ENCODE data around the gene CSMD2.

The CSMD2 gene

GRCh38 chr1:34143975-34144374 is 21.1 kb downstream of the CSMD2 start:
- no peaks in the 10 kb centered on the region for H3K79me2 ChIP-seq (ENCODE audit: insufficient read depth, low read length)
- no peak overlapping the region for H3K4me2 ChIP-seq (ENCODE audit: low read depth, low read length, poor library complexity, severe bottlenecking)
- no peak overlapping the region for H3K9ac ChIP-seq (ENCODE audit: low read length)
- H4K20me1 ChIP-seq (ENCODE audit: low read depth, low read length): no peaks in the 10 kb centered on the region
- H3K9me2 ChIP-seq (replicated peaks; ENCODE audit: insufficient read depth, low read length): no peaks in the 10 kb centered on the region
- H3K36me3 ChIP-seq (ENCODE audit: low read length): no peaks in the 10 kb centered on the region
- H3K4me3 ChIP-seq (ENCODE audit: insufficient read depth, low read length, poor library complexity, severe bottlenecking): no peak overlapping the region
- H3K27me3 ChIP-seq (ENCODE audit: low read length): no peaks in the 10 kb centered on the region
- no peak overlapping the region for H3K27ac ChIP-seq (ENCODE audit: low read depth, low read length)
- H3K9me3 ChIP-seq (ENCODE audit: insufficient read depth, low read length): no peaks in the 10 kb centered on the region
- H2AFZ ChIP-seq (ENCODE audit: low read depth, low read length, severe bottlenecking): no peak overlapping the region
- no peak for TF ChIP-seq CTCF (IDR thresholded peaks at IDR 0.05; ENCODE audit: insufficient read depth, low read length, poor library complexity, severe bottlenecking)
- no peak for TF ChIP-seq EZH2phosphoT487 (conservative IDR thresholded peaks at IDR 0.05; ENCODE audit: low read length)
- H3F3A ChIP-seq (ENCODE audit: insufficient read depth): no peaks in the 10 kb centered on the region

- Histone ChIP-seq H3K4me3 (ENCODE audit: insufficient read depth, low read length, poor library complexity, severe bottlenecking) (no peak overlapping the region), H4K20me1 (ENCODE audit: low read depth, low read length) (no peaks in the 10 kb centered on the region), H3F3A (ENCODE audit: insufficient read depth) (no peaks in the 10 kb centered on the region), H3K36me3 (ENCODE audit: low read length) (no peaks in the 10 kb centered on the region), H2AFZ (ENCODE audit: low read depth, low read length, severe bottlenecking) (no peak overlapping the region), H3K4me2 (ENCODE audit: low read depth, low read length, poor library complexity, severe bottlenecking) (no peak overlapping the region), H3K9ac (ENCODE audit: low read length) (no peak overlapping the region), H3K9me3 (ENCODE audit: insufficient read depth, low read length) (no peaks in the 10 kb centered on the region), H3K9me2 (replicated peaks; ENCODE audit: insufficient read depth, low read length) (no peaks in the 10 kb centered on the region), H3K79me2 (ENCODE audit: insufficient read depth, low read length) (no peaks in the 10 kb centered on the region), H3K27me3 (ENCODE audit: low read length) (no peaks in the 10 kb centered on the region), H3K27ac (ENCODE audit: low read depth, low read length) (no peak overlapping the region)
- TF ChIP-seq CTCF (IDR thresholded peaks at IDR 0.05; ENCODE audit: insufficient read depth, low read length, poor library complexity, severe bottlenecking): no peak
- TF ChIP-seq EZH2phosphoT487 (conservative IDR thresholded peaks at IDR 0.05; ENCODE audit: low read length): no peak
Measured at GRCh38 chr1:34140011-34140676, 24.9 kb downstream of the CSMD2 start.

GRCh38 chr1:34137411-34137810 is 27.6 kb downstream of the CSMD2 start:
- no peaks in the 10 kb centered on the region for H3K9me2 ChIP-seq (replicated peaks; ENCODE audit: insufficient read depth, low read length)
- no peaks in the 10 kb centered on the region for H3K9me3 ChIP-seq (ENCODE audit: insufficient read depth, low read length)
- H4K20me1 ChIP-seq (ENCODE audit: low read depth, low read length): no peaks in the 10 kb centered on the region
- H3F3A ChIP-seq (ENCODE audit: insufficient read depth): no peaks in the 10 kb centered on the region
- H3K27ac ChIP-seq (ENCODE audit: low read depth, low read length): no peak overlapping the region
- H3K4me2 ChIP-seq (ENCODE audit: low read depth, low read length, poor library complexity, severe bottlenecking): no peak overlapping the region
- H3K27me3 ChIP-seq (ENCODE audit: low read length): no peaks in the 10 kb centered on the region
- no peak overlapping the region for H3K4me3 ChIP-seq (ENCODE audit: insufficient read depth, low read length, poor library complexity, severe bottlenecking)
- no peaks in the 10 kb centered on the region for H3K79me2 ChIP-seq (ENCODE audit: insufficient read depth, low read length)
- TF ChIP-seq CTCF (IDR thresholded peaks at IDR 0.05; ENCODE audit: insufficient read depth, low read length, poor library complexity, severe bottlenecking) (no peak), EZH2phosphoT487 (conservative IDR thresholded peaks at IDR 0.05; ENCODE audit: low read length) (no peak)
- H3K9ac ChIP-seq (ENCODE audit: low read length): no peak overlapping the region
- H3K36me3 ChIP-seq (ENCODE audit: low read length): no peaks in the 10 kb centered on the region
- H2AFZ ChIP-seq (ENCODE audit: low read depth, low read length, severe bottlenecking): no peak overlapping the region
